Measurements from ENCODE around the gene GULP1.

- TF ChIP-seq CTCF (IDR thresholded peaks at IDR 0.05) = no peak
- TF ChIP-seq POLR2A (IDR thresholded peaks at IDR 0.05) = no peak
Measured at GRCh38 chr2:188518381-188518780, 226.7 kb downstream of the GULP1 start.

Measured in uterus (tissue), 2 donors.